Subcutaneous abdominal adipose tissue (tissue), 5 donors: Measurements from ENCODE around the gene MYO16.

Experiments used
- H3K27ac ChIP-seq: one replicate; pipeline ENCODE4 v1.7.0; 2013; ENCODE audit warnings: low read depth, mild to moderate bottlenecking, inconsistent platforms, low read length, moderate library complexity
- H3K27me3 ChIP-seq, 5 donors: one replicate each; pipeline ENCODE4 v1.7.0; 2013; ENCODE audit warnings: low read length in 5 of 5, inconsistent platforms in 1 of 5; ENCODE audit not compliant: control insufficient read depth in 5 of 5, insufficient read depth in 4 of 5
- H3K36me3 ChIP-seq, 5 donors: one replicate each; pipeline ENCODE4 v1.7.0; 2013; ENCODE audit warnings: low read length in 5 of 5; ENCODE audit not compliant: control insufficient read depth in 5 of 5, insufficient read depth in 5 of 5
- H3K4me1 ChIP-seq, 5 donors: one replicate each; pipeline ENCODE4 v1.7.0; 2013; ENCODE audit warnings: low read length in 5 of 5, mild to moderate bottlenecking in 3 of 5, moderate library complexity in 1 of 5; ENCODE audit not compliant: control insufficient read depth in 5 of 5, insufficient read depth in 5 of 5
- H3K4me3 ChIP-seq, 5 donors: one replicate each; pipeline ENCODE4 v1.7.0; 2013; ENCODE audit warnings: low read length in 5 of 5, low read depth in 1 of 5
- H3K9ac ChIP-seq, 5 donors: one replicate each; pipeline ENCODE4 v1.7.0; 2013; ENCODE audit warnings: low read length in 5 of 5, mild to moderate bottlenecking in 4 of 5, moderate library complexity in 3 of 5
- H3K9me3 ChIP-seq, 5 donors: one replicate each; pipeline ENCODE4 v1.7.0; 2013; ENCODE audit warnings: low read length in 5 of 5; ENCODE audit not compliant: control insufficient read depth in 5 of 5
- donor health status: healthy.
- donor health status: healthy.
- donor health status: healthy.
- donor health status: healthy.
- donor health status: healthy.

Gene MYO16

GRCh38 chr13:109028624-109029023, 399.2 kb downstream of the MYO16 start:
- no peaks in the 10 kb centered on the region for H3K4me1 ChIP-seq
- H3K9me3 ChIP-seq, result no peaks in the 10 kb centered on the region
- no peak overlapping the region for H3K4me3 ChIP-seq
- no peaks in the 10 kb centered on the region for H3K36me3 ChIP-seq
- H3K27me3 ChIP-seq, result no peaks in the 10 kb centered on the region
- H3K27ac ChIP-seq, result no peak overlapping the region
- no peak overlapping the region for H3K9ac ChIP-seq

- peaks cover 0 to 15% (median 4%) of the 10 kb centered on the region in 5 donors for H3K4me1 ChIP-seq
- no peaks in the 10 kb centered on the region for H3K9me3 ChIP-seq
- no peak overlapping the region for H3K4me3 ChIP-seq
- H3K9ac ChIP-seq, result no peak overlapping the region
- no peaks in the 10 kb centered on the region for H3K27me3 ChIP-seq
- no peaks in the 10 kb centered on the region for H3K36me3 ChIP-seq
- no peak overlapping the region for H3K27ac ChIP-seq
These were observed 403.7 kb downstream of the MYO16 start for GRCh38 chr13:109033090-109033489.

GRCh38 chr13:109036078-109036780, 406.8 kb downstream of the MYO16 start:
- H3K27me3 ChIP-seq, result no peaks in the 10 kb centered on the region
- no peak overlapping the region for H3K4me3 ChIP-seq
- H3K9me3 ChIP-seq, result no peaks in the 10 kb centered on the region
- H3K27ac ChIP-seq, result no peak overlapping the region
- H3K4me1 ChIP-seq, result peaks cover 0 to 15% (median 4%) of the 10 kb centered on the region in 5 donors
- H3K9ac ChIP-seq, result no peak overlapping the region
- H3K36me3 ChIP-seq, result no peaks in the 10 kb centered on the region

GRCh38 chr13:109043636-109044035, 414.2 kb downstream of the MYO16 start:
- H3K9ac ChIP-seq, result no peak overlapping the region
- no peak overlapping the region for H3K4me3 ChIP-seq
- no peak overlapping the region for H3K27ac ChIP-seq
- H3K27me3 ChIP-seq, result no peaks in the 10 kb centered on the region
- no peaks in the 10 kb centered on the region for H3K36me3 ChIP-seq
- peaks cover 0 to 3% (median 0%) of the 10 kb centered on the region in 5 donors for H3K4me1 ChIP-seq
- no peaks in the 10 kb centered on the region for H3K9me3 ChIP-seq

GRCh38 chr13:109055850-109056249, 426.4 kb downstream of the MYO16 start:
- Histone ChIP-seq H3K9me3 (no peaks in the 10 kb centered on the region), H3K4me1 (no peaks in the 10 kb centered on the region), H3K27ac (no peak overlapping the region), H3K4me3 (no peak overlapping the region), H3K27me3 (no peaks in the 10 kb centered on the region), H3K36me3 (no peaks in the 10 kb centered on the region), H3K9ac (no peak overlapping the region)

- Histone ChIP-seq H3K36me3 (no peaks in the 10 kb centered on the region), H3K27me3 (no peaks in the 10 kb centered on the region), H3K9me3 (no peaks in the 10 kb centered on the region), H3K27ac (no peak overlapping the region), H3K4me3 (no peak overlapping the region), H3K4me1 (no peaks in the 10 kb centered on the region), H3K9ac (no peak overlapping the region)
These were observed 428.7 kb downstream of the MYO16 start for GRCh38 chr13:109058087-109058486.

GRCh38 chr13:109072505-109072904, 443.1 kb downstream of the MYO16 start:
- H3K9ac ChIP-seq, result no peak overlapping the region

GRCh38 chr13:109074436-109074835, 445.0 kb downstream of the MYO16 start:
- H3K9me3 ChIP-seq, result peaks cover 0 to 2% (median under 1%) of the 10 kb centered on the region in 5 donors
- no peak overlapping the region for H3K27ac ChIP-seq
- no peaks in the 10 kb centered on the region for H3K27me3 ChIP-seq
- no peak overlapping the region for H3K9ac ChIP-seq
- peaks cover 0 to 2% (median 0%) of the 10 kb centered on the region in 5 donors for H3K4me1 ChIP-seq
- no peaks in the 10 kb centered on the region for H3K36me3 ChIP-seq
- H3K4me3 ChIP-seq, result no peak overlapping the region

More at GRCh38 chr13:109072505-109072904, 443.1 kb downstream of the MYO16 start:
- Histone ChIP-seq H3K4me3 (no peak overlapping the region), H3K27me3 (no peaks in the 10 kb centered on the region), H3K9me3 (peaks cover 0 to 5% (median 3%) of the 10 kb centered on the region in 5 donors), H3K36me3 (no peaks in the 10 kb centered on the region), H3K4me1 (peaks cover 0 to 2% (median 0%) of the 10 kb centered on the region in 5 donors), H3K27ac (no peak overlapping the region)

- Histone ChIP-seq H3K36me3 (no peaks in the 10 kb centered on the region), H3K4me1 (peaks cover 0 to 2% (median 0%) of the 10 kb centered on the region in 5 donors), H3K27ac (no peak overlapping the region), H3K9me3 (no peaks in the 10 kb centered on the region), H3K27me3 (no peaks in the 10 kb centered on the region), H3K4me3 (no peak overlapping the region), H3K9ac (no peak overlapping the region)
These were observed 445.4 kb downstream of the MYO16 start for GRCh38 chr13:109074853-109075252.

GRCh38 chr13:109087916-109088623, 458.7 kb downstream of the MYO16 start:
- Histone ChIP-seq H3K4me1 (no peaks in the 10 kb centered on the region), H3K9me3 (peaks cover 0 to 2% (median 0%) of the 10 kb centered on the region in 5 donors), H3K36me3 (no peaks in the 10 kb centered on the region), H3K9ac (no peak overlapping the region), H3K27ac (no peak overlapping the region), H3K27me3 (no peaks in the 10 kb centered on the region), H3K4me3 (peak overlapping the region in 1 of 5 donors; percentile 15)
